Trophoblast cell (in vitro differentiated cells and primary cell): ENCODE data around the gene RBM47. TPM values are rescaled to one million over a fixed set of nuclear protein-coding genes. Genes with fewer than 3 reads are reported as not detected.

Experiments
- DNase-seq, 2 donors: peaks; one replicate each; pipeline ENCODE4 v3.0.0-alpha.2; 2016
- H2AFZ ChIP-seq: 2 replicates; pipeline ENCODE4 v1.6.1; 2013; ENCODE audit warnings: low read length, moderate library complexity, mild to moderate bottlenecking; ENCODE audit not compliant: insufficient read depth, poor library complexity
- H2AK5ac ChIP-seq: 2 replicates; pipeline ENCODE4 v1.6.1; 2013; ENCODE audit warnings: mild to moderate bottlenecking, low read length
- H2BK120ac ChIP-seq: 2 replicates; pipeline ENCODE4 v1.6.1; 2013; ENCODE audit warnings: low read length, mild to moderate bottlenecking, moderate library complexity; ENCODE audit not compliant: insufficient read depth, poor library complexity
- H2BK12ac ChIP-seq: 2 replicates; pipeline ENCODE4 v1.6.1; 2013; ENCODE audit warnings: mild to moderate bottlenecking, low read length, moderate library complexity
- H2BK5ac ChIP-seq: 2 replicates; pipeline ENCODE4 v1.6.1; 2013; ENCODE audit warnings: low read length, low read depth, moderate library complexity, mild to moderate bottlenecking; ENCODE audit not compliant: poor library complexity
- H3K14ac ChIP-seq: 2 replicates; pipeline ENCODE4 v1.6.1; 2013; ENCODE audit warnings: mild to moderate bottlenecking, low read length
- H3K18ac ChIP-seq: 2 replicates; pipeline ENCODE4 v1.6.1; 2013; ENCODE audit warnings: mild to moderate bottlenecking, low read length
- H3K23ac ChIP-seq: 2 replicates; pipeline ENCODE4 v1.6.1; 2013; ENCODE audit warnings: low read length
- H3K27ac ChIP-seq: 2 replicates; pipeline ENCODE4 v1.5.1; 2013; ENCODE audit warnings: low read depth, mild to moderate bottlenecking, inconsistent platforms, low read length, moderate library complexity
- H3K27me3 ChIP-seq: 2 replicates; pipeline ENCODE4 v1.6.1; 2013; ENCODE audit warnings: inconsistent platforms, mild to moderate bottlenecking, low read length, moderate library complexity; ENCODE audit not compliant: insufficient read depth
- H3K36me3 ChIP-seq, 2 experiments: 1 replicate in 1 of 2; 2 replicates in 1 of 2; pipeline ENCODE4 v1.6.1; 2013; ENCODE audit warnings: low read length in 2 of 2, mild to moderate bottlenecking in 2 of 2, moderate library complexity in 1 of 2; ENCODE audit not compliant: insufficient read depth in 2 of 2, control insufficient read depth in 1 of 2
- H3K4ac ChIP-seq: 2 replicates; pipeline ENCODE4 v1.6.1; 2013; ENCODE audit warnings: low read depth, mild to moderate bottlenecking, low read length, moderate library complexity
- H3K4me1 ChIP-seq, 2 experiments: 1 replicate in 1 of 2; 2 replicates in 1 of 2; pipeline ENCODE4 v1.6.1; 2013; ENCODE audit warnings: low read length in 2 of 2, mild to moderate bottlenecking in 2 of 2, moderate library complexity in 1 of 2; ENCODE audit not compliant: insufficient read depth in 2 of 2, control insufficient read depth in 1 of 2
- H3K4me2 ChIP-seq: 2 replicates; pipeline ENCODE4 v1.6.1; 2013; ENCODE audit warnings: inconsistent platforms, mild to moderate bottlenecking, low read length, moderate library complexity
- H3K4me3 ChIP-seq: 2 replicates; pipeline ENCODE4 v1.5.1; 2013; ENCODE audit warnings: mild to moderate bottlenecking, low read depth, low read length, inconsistent platforms
- H3K79me1 ChIP-seq: one replicate; pipeline ENCODE4 v1.6.1; 2013; ENCODE audit warnings: low read length
- H3K79me2 ChIP-seq: 2 replicates; pipeline ENCODE4 v1.6.1; 2013; ENCODE audit warnings: low read length, mild to moderate bottlenecking; ENCODE audit not compliant: control insufficient read depth, insufficient read depth, poor library complexity
- H3K9ac ChIP-seq: 2 replicates; pipeline ENCODE4 v1.6.1; 2013; ENCODE audit warnings: mild to moderate bottlenecking, low read length
- H3K9me3 ChIP-seq: 2 replicates; pipeline ENCODE4 v1.6.1; 2013; ENCODE audit warnings: low read depth, mild to moderate bottlenecking, control low read depth, inconsistent platforms, low read length; ENCODE audit not compliant: insufficient read depth
- H4K12ac ChIP-seq: 2 replicates; pipeline ENCODE4 v1.6.1; 2013; ENCODE audit warnings: low read depth, mild to moderate bottlenecking, low read length, moderate library complexity
- H4K8ac ChIP-seq: 2 replicates; pipeline ENCODE4 v1.6.1; 2013; ENCODE audit warnings: low read depth, mild to moderate bottlenecking, low read length, moderate library complexity
- H4K91ac ChIP-seq: one replicate; pipeline ENCODE4 v1.6.1; 2013; ENCODE audit warnings: low read depth, mild to moderate bottlenecking, low read length, moderate library complexity
- WGBS: extraction: QIAGEN DNeasy Blood & Tissue Kit; methylation state at CpG from one replicate; pipeline ENCODE4 v1.1.7; 2013; ENCODE audit warnings: missing lambda C conversion rate; ENCODE audit not compliant: insufficient read length, insufficient coverage; ENCODE audit errors: extremely low coverage; 5-methylcytosine and 5-hydroxymethylcytosine counted together
- polyA plus RNA-seq: library from polyadenylated mRNA; stranded (reverse); fragments of 200-250 nt; gene quantifications from 2 replicates; pipeline ENCODE4 v1.2.3, GENCODE V29; 2013

The RBM47 gene
- polyA plus RNA-seq: 45.7 and 49.2 TPM in 2 replicates

DNA sequence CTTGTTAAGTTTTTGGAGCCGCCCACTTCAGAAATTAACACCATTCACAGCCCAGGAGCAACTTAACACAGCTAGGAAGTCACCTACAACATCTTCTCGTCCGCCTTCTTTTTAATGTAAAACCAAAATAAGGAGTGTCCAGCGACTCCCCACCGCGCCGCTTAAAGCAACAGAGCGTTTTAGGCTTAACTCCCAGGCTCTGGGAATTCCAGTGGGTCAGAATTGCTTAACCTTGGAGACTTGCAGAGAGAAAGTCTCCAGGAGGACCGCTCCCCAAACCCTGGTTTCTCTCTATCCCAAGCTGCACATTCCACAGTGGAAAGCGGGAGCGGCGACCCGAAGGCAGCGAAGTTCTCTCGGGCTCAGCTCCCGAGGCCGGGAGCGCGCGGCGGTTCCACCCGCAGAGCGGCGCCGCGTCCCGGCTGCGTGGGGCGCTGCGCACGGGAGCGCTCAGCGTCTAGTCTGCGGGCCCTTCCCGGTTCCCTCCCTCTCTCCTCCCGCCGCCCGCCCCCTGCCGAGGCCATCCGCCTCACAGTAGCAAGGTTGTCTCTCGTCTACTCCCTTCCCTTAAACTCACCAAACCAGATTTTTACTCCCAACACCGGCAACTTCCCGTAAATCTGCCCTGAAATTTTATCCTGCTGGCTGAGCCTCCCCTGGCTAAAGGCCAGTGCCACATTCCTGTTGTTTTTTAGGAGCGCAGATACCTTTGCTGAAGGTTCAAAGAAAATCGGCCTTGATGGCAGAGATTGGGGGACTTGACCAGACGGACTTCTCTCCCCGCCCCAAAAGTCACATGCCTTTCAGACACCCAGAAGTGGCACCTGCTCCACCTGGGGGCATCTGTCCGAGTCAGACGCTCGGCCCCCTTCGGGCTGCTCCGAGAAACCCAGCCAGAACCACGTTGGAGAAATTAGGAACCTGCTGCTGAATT, at the start of gene RBM47:
Gene RBM47, minus strand, starts transcription at position 464 of the 934 bp plus-strand sequence. CDS start 190,971 bp downstream, outside the sequence.
- peak within 1 kb of the TSS; percentile 76 for H3K9ac ChIP-seq
- H3K4me2 ChIP-seq: peak within 1 kb of the TSS; percentile 87
- no peak within 1 kb of the TSS for H3K23ac ChIP-seq
- H3K4me1 ChIP-seq: peaks cover 4 to 5% of the 10 kb centered on the region in 2 experiments
- H2BK12ac ChIP-seq: peak within 1 kb of the TSS; percentile 56
- DNase-seq: peak; percentile 92 to 97
- WGBS: no CpG with 5 or more reads among the region's 53 CpGs
- H3K27ac ChIP-seq: peak within 1 kb of the TSS; percentile 98
- H2AK5ac ChIP-seq: peak within 1 kb of the TSS; percentile 7
- peak within 1 kb of the TSS; percentile 42 for H2AFZ ChIP-seq
- H4K12ac ChIP-seq: peak within 1 kb of the TSS; percentile 71
- H3K14ac ChIP-seq: peak within 1 kb of the TSS; percentile 75
- H3K4me3 ChIP-seq: peak within 1 kb of the TSS; percentile 72
- peak within 1 kb of the TSS; percentile 85 for H4K8ac ChIP-seq
- H4K91ac ChIP-seq: peak within 1 kb of the TSS; percentile 91
- no peaks in the 10 kb centered on the region for H3K9me3 ChIP-seq
- no peaks in the 10 kb centered on the region for H3K27me3 ChIP-seq
- H3K18ac ChIP-seq: peak within 1 kb of the TSS; percentile 63
- H3K36me3 ChIP-seq: peaks cover 0 to 3% of the 10 kb centered on the region in 2 experiments
- peaks cover 10% of the 10 kb centered on the region for H3K79me2 ChIP-seq
- H2BK120ac ChIP-seq: peak within 1 kb of the TSS; percentile 88
- peak within 1 kb of the TSS; percentile 94 for H2BK5ac ChIP-seq
- peak within 1 kb of the TSS; percentile 19 for H3K4ac ChIP-seq
- H3K79me1 ChIP-seq: peaks cover 15% of the 10 kb centered on the region

DNA sequence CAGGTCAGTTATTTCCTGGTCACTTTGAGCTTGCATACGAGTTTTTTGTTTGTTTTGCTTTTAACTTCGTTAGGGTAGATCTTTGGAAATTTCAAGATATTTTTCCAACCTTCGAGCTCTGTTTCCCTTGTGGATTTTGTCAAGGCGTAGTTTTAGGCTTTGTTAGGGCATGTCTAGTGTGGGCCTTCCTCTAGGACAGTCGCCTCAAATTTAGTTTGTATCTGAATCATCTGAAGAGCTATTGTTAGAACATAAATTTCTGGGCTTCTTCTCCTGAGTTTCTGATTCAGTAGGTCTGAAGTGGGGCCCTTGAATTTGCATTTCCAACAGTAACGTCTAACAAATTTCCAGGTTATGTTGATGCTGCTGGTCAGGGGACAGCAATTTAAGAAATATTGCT, 48.8 kb upstream of the RBM47 start:
- H3K23ac ChIP-seq: no peak overlapping the region
- no peak overlapping the region for H2AFZ ChIP-seq
- H2BK12ac ChIP-seq: no peak overlapping the region
- DNase-seq: no peak
- H3K4ac ChIP-seq: no peak overlapping the region
- H4K91ac ChIP-seq: no peak overlapping the region
- no peak overlapping the region for H3K14ac ChIP-seq
- no peak overlapping the region for H2BK120ac ChIP-seq
- H3K27me3 ChIP-seq: no peaks in the 10 kb centered on the region
- H3K9ac ChIP-seq: no peak overlapping the region
- H2BK5ac ChIP-seq: no peak overlapping the region
- H3K36me3 ChIP-seq: no peaks in the 10 kb centered on the region
- no peak overlapping the region for H3K4me3 ChIP-seq
- H4K12ac ChIP-seq: no peak overlapping the region
- H3K9me3 ChIP-seq: no peaks in the 10 kb centered on the region
- no peak overlapping the region for H2AK5ac ChIP-seq
- WGBS: no CpG with 5 or more reads among the region's 6 CpGs
- no peak overlapping the region for H3K18ac ChIP-seq
- no peak overlapping the region for H3K27ac ChIP-seq
- no peak overlapping the region for H3K4me2 ChIP-seq
- peaks cover 9% of the 10 kb centered on the region for H3K79me1 ChIP-seq
- H3K4me1 ChIP-seq: peaks cover 11 to 13% of the 10 kb centered on the region in 2 experiments
- H4K8ac ChIP-seq: no peak overlapping the region
- H3K79me2 ChIP-seq: peaks cover under 1% of the 10 kb centered on the region

DNA sequence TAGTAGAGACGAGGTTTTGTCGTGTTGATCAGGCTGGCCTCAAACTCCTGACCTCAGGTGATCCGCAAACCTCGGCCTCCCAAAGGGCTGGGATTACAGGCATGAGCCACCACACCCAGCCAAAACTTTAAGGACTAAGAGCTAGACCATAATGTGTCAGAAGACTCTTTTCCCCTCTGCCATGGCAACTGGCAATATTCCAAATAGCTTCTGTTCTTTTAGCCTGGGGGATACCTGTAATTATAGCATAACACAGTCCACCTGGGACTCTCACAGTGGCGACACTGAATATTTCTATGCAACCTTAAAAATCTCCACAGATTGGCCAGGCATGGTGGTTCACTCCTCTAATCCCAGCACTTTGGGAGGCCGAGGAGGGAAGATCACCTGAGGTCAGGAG, 45.5 kb upstream of the RBM47 start:
- H3K18ac ChIP-seq: no peak overlapping the region
- no peaks in the 10 kb centered on the region for H3K36me3 ChIP-seq
- no peak overlapping the region for H3K23ac ChIP-seq
- peak overlapping the region; percentile 22 for H4K8ac ChIP-seq
- no peak overlapping the region for H2AK5ac ChIP-seq
- H3K27me3 ChIP-seq: no peaks in the 10 kb centered on the region
- H3K4ac ChIP-seq: no peak overlapping the region
- H3K9me3 ChIP-seq: no peaks in the 10 kb centered on the region
- no peak overlapping the region for H3K27ac ChIP-seq
- H2AFZ ChIP-seq: no peak overlapping the region
- no peak overlapping the region for H3K4me2 ChIP-seq
- peaks cover 5% of the 10 kb centered on the region for H3K79me2 ChIP-seq
- H2BK5ac ChIP-seq: peak overlapping the region; percentile 1
- H2BK120ac ChIP-seq: peak overlapping the region; percentile 77
- peaks cover 18 to 22% of the 10 kb centered on the region in 2 experiments for H3K4me1 ChIP-seq
- peak overlapping the region; percentile 78 for H2BK12ac ChIP-seq
- WGBS: no CpG with 5 or more reads among the region's 6 CpGs
- H3K14ac ChIP-seq: no peak overlapping the region
- peaks cover 27% of the 10 kb centered on the region for H3K79me1 ChIP-seq
- peak; percentile 77 to 96 for DNase-seq
- H4K91ac ChIP-seq: peak overlapping the region; percentile 50
- no peak overlapping the region for H3K9ac ChIP-seq
- H4K12ac ChIP-seq: no peak overlapping the region
- H3K4me3 ChIP-seq: no peak overlapping the region

DNA sequence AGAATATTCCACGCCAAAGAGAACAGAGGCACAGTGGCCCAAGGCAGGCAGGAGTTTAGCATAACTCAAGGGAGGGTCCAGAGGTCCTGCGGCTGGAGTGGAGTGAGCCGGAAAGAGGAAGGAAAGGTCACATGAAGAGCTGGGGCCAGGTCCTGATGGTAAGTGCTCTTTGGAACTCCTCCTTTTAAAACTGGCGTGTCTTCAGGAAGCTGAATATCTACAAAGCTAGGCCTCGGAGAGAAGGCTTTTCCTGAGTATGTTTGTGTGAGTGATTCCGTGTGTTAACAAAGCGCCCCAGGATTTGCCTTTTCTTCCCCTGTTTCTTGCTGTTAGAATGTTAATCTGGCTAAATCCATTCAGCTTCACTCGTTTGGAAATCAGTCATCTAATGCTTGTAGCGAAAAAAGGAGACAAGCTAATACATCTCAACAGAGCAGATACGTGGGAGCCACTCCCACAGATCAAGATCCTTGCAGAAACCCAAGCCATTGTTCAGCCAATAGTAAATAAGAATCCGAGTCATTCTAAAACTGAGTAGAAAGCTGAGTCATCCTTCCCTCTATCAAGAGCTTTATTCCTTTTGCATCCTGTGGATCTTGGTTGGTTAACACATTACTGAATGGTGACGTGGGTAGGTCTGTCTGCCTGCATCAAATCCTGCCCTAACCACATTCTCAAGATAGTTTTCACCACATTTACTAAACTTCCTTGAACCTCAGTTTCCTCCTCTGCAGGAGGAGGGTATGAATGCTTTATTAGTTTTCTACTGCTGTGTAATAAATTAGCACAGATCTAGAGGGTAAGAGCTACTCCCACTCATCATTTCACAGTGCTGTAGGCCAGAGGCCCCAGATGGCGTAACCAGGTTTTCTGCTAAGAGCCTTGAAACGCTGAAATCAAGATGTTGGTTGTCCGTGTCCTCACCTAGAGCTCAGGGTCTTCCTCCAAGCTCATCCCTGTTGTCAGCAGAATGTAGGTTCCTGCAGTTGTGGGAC, 43.2 kb upstream of the RBM47 start:
- Histone ChIP-seq H3K4me2 (peak overlapping the region; percentile 41), H4K91ac (peak overlapping the region; percentile 98), H2BK5ac (peak overlapping the region; percentile 96), H3K9me3 (no peaks in the 10 kb centered on the region), H3K9ac (no peak overlapping the region), H2BK120ac (peak overlapping the region; percentile 99), H3K4ac (peak overlapping the region; percentile 90), H3K27ac (peak overlapping the region; percentile 95), H3K4me1 (peaks cover 18 to 21% of the 10 kb centered on the region in 2 experiments), H2AK5ac (peak overlapping the region; percentile 64), H2BK12ac (peak overlapping the region; percentile 99), H3K23ac (no peak overlapping the region), H3K4me3 (no peak overlapping the region), H3K79me2 (peaks cover 5% of the 10 kb centered on the region), H4K12ac (peak overlapping the region; percentile 68), H3K14ac (peak overlapping the region; percentile 94), H3K27me3 (no peaks in the 10 kb centered on the region), H4K8ac (peak overlapping the region; percentile 83), H3K79me1 (peaks cover 23% of the 10 kb centered on the region), H3K18ac (peak overlapping the region; percentile 93), H2AFZ (peak overlapping the region; percentile 37), H3K36me3 (no peaks in the 10 kb centered on the region)
- no CpG with 5 or more reads among the region's 15 CpGs for WGBS
- DNase-seq: peak; percentile 84 to 97
